ENCODE results near the gene PGBD5. TPM values are rescaled to one million over a fixed set of nuclear protein-coding genes. Genes with fewer than 3 reads are reported as not detected.

Gene PGBD5
- polyA plus RNA-seq, 1 donor (not counting 4 experiments of a cell fraction or from before 2014, with no cell fraction given) = 0.28 TPM

DNA sequence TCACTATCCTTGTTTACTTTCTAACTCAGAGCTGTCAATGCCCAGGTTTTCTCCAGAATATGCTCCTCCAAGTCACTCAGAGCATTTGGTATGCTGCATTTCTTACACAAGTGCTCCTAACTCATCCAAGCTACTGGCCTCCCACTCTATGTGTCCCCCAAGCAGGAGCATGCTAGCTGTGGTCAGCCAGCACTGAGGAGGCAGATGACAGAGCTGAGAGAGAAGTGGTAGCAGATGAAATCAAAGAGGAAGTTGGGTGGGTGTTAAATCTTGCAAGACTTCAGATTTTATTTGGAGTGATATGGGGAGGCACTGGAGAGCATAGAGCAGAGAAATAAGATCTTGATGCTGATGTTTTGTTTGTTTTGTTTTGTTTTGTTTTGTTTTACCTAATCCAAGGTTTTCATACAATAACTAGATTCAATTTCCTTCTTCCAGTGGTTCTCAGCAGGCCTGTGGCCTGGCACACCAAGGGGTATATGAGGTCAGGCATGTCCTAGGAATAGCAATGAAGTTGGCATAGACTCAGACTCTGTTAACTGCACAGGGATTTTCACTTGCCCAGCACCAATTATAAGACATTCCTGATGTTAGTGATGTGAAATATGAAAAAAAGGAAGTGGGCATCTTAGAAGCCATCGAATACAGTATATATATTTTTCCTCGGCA is 3.1 kb upstream of the PGBD5 start:
- Histone ChIP-seq H3K27me3 (ENCODE audit: control insufficient read depth, extremely low read depth, insufficient read depth, low read length) (peaks cover 30% of the 10 kb centered on the region), H2AFZ (ENCODE audit: control insufficient read depth, low read length) (no peak overlapping the region), H3K4me1 (ENCODE audit: control insufficient read depth, extremely low read depth, insufficient read depth, low read length) (peaks cover 2% of the 10 kb centered on the region), H3K79me2 (ENCODE audit: control insufficient read depth, insufficient read depth, low read length) (no peaks in the 10 kb centered on the region), H3K4me3 (ENCODE audit: control insufficient read depth in 2 of 3, extremely low read depth in 1 of 3, insufficient read depth in 2 of 3, low read depth in 1 of 3, low read length in 3 of 3) (no peak overlapping the region), H3K9me3 (ENCODE audit: control insufficient read depth, low read depth, low read length) (no peaks in the 10 kb centered on the region), H3K4me2 (ENCODE audit: control insufficient read depth, extremely low read depth, insufficient read depth, low read depth, low read length) (no peak overlapping the region), H3K36me3 (ENCODE audit: control insufficient read depth in 2 of 2, extremely low read depth in 1 of 2, insufficient read depth in 2 of 2, low read length in 2 of 2) (no peaks in the 10 kb centered on the region), H3K27ac (ENCODE audit: control insufficient read depth, insufficient read depth, low read length) (no peak overlapping the region), H3K9ac (ENCODE audit: control insufficient read depth, extremely low read depth, insufficient read depth, low read length) (no peak overlapping the region), H3K9me1 (ENCODE audit: control insufficient read depth, extremely low read depth, insufficient read depth, low read length) (no peaks in the 10 kb centered on the region), H4K20me1 (ENCODE audit: control insufficient read depth, extremely low read depth, insufficient read depth, low read length) (no peaks in the 10 kb centered on the region)
- no peak for TF ChIP-seq EZH2 (IDR thresholded peaks at IDR 0.05; ENCODE audit: low read length)
- TF ChIP-seq, protein P1, sequence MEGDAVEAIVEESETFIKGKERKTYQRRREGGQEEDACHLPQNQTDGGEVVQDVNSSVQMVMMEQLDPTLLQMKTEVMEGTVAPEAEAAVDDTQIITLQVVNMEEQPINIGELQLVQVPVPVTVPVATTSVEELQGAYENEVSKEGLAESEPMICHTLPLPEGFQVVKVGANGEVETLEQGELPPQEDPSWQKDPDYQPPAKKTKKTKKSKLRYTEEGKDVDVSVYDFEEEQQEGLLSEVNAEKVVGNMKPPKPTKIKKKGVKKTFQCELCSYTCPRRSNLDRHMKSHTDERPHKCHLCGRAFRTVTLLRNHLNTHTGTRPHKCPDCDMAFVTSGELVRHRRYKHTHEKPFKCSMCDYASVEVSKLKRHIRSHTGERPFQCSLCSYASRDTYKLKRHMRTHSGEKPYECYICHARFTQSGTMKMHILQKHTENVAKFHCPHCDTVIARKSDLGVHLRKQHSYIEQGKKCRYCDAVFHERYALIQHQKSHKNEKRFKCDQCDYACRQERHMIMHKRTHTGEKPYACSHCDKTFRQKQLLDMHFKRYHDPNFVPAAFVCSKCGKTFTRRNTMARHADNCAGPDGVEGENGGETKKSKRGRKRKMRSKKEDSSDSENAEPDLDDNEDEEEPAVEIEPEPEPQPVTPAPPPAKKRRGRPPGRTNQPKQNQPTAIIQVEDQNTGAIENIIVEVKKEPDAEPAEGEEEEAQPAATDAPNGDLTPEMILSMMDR (optimal IDR thresholded peaks at IDR 0.05 in 1 of 3, IDR thresholded peaks at IDR 0.05 in 1 of 3, conservative IDR thresholded peaks at IDR 0.05 in 1 of 3; ENCODE audit: extremely low read depth in 1 of 3, insufficient read depth in 2 of 3, low read length in 3 of 3) = no peak
- FAIRE-seq (no peak), DNase-seq (ENCODE audit: low read depth, low spot score) (no peak)
- dilution Hi-C loops (cut with MboI; ENCODE audit: extremely low pct_ligation_motif_present, low sequenced_read_pairs) = no loop called here

DNA sequence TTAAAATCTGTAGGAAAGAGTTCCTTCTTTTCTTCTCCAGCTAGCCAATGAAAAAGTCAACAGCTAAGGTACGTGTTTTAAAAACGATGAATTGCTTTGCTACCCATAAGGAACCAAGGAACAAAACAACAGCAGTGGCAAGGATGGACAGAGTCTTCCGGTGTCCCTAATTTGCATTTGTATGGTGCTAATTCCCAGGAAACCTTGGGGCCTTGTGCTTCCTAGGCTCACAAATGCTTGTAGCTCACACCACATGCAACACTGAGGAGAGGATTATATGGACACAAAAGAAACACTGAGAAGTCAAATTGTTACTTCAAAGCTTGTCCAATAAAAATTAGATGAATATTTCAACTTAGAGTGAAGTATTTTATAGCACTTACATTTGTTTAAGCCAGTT is 1.8 kb upstream of the PGBD5 start:
- Histone ChIP-seq H3K9ac (ENCODE audit: control insufficient read depth, extremely low read depth, insufficient read depth, low read length) (no peak overlapping the region), H3K4me3 (ENCODE audit: control insufficient read depth in 2 of 3, extremely low read depth in 1 of 3, insufficient read depth in 2 of 3, low read depth in 1 of 3, low read length in 3 of 3) (no peak overlapping the region), H2AFZ (ENCODE audit: control insufficient read depth, low read length) (no peak overlapping the region), H4K20me1 (ENCODE audit: control insufficient read depth, extremely low read depth, insufficient read depth, low read length) (no peaks in the 10 kb centered on the region), H3K4me1 (ENCODE audit: control insufficient read depth, extremely low read depth, insufficient read depth, low read length) (peaks cover 2% of the 10 kb centered on the region), H3K9me1 (ENCODE audit: control insufficient read depth, extremely low read depth, insufficient read depth, low read length) (no peaks in the 10 kb centered on the region), H3K36me3 (ENCODE audit: control insufficient read depth in 2 of 2, extremely low read depth in 1 of 2, insufficient read depth in 2 of 2, low read length in 2 of 2) (no peaks in the 10 kb centered on the region), H3K4me2 (ENCODE audit: control insufficient read depth, extremely low read depth, insufficient read depth, low read depth, low read length) (no peak overlapping the region), H3K79me2 (ENCODE audit: control insufficient read depth, insufficient read depth, low read length) (no peaks in the 10 kb centered on the region), H3K27ac (ENCODE audit: control insufficient read depth, insufficient read depth, low read length) (no peak overlapping the region), H3K9me3 (ENCODE audit: control insufficient read depth, low read depth, low read length) (no peaks in the 10 kb centered on the region), H3K27me3 (ENCODE audit: control insufficient read depth, extremely low read depth, insufficient read depth, low read length) (peaks cover 42% of the 10 kb centered on the region)
- TF ChIP-seq, protein P1 (optimal IDR thresholded peaks at IDR 0.05 in 1 of 3, IDR thresholded peaks at IDR 0.05 in 1 of 3, conservative IDR thresholded peaks at IDR 0.05 in 1 of 3; ENCODE audit: extremely low read depth in 1 of 3, insufficient read depth in 2 of 3, low read length in 3 of 3) = no peak
- TF ChIP-seq EZH2 (IDR thresholded peaks at IDR 0.05; ENCODE audit: low read length) = no peak
- DNase-seq (ENCODE audit: low read depth, low spot score) (no peak), FAIRE-seq (no peak)
- dilution Hi-C loops (cut with MboI; ENCODE audit: extremely low pct_ligation_motif_present, low sequenced_read_pairs) = no loop called here

Data from keratinocyte (primary cell).